HG03103 (cell line): ENCODE data around the gene PARVA.

ENCODE experiments used
- ATAC-seq: cut with Tn5 transposase; IDR thresholded peaks from one replicate; pipeline ENCODE4 v1.9.1; 2021; ENCODE audit warnings: low read depth; ENCODE audit not compliant: unreplicated experiment

Gene PARVA

GRCh38 chr11:12429155-12429554 is 51.8 kb downstream of the PARVA start:
- no peak for ATAC-seq

GRCh38 chr11:12430351-12430750 is 53.0 kb downstream of the PARVA start:
- ATAC-seq, result no peak

GRCh38 chr11:12430954-12431595 is 53.7 kb downstream of the PARVA start:
- no peak for ATAC-seq

GRCh38 chr11:12432507-12432906 is 55.1 kb downstream of the PARVA start:
- ATAC-seq, result no peak

GRCh38 chr11:12433121-12433520 is 55.8 kb downstream of the PARVA start:
- ATAC-seq, result no peak

GRCh38 chr11:12433571-12434324 is 56.4 kb downstream of the PARVA start:
- no peak for ATAC-seq

- no peak for ATAC-seq
These were observed 56.9 kb downstream of the PARVA start for GRCh38 chr11:12434325-12434654.

- ATAC-seq, result no peak
These were observed 57.9 kb downstream of the PARVA start for GRCh38 chr11:12435264-12435663.

- ATAC-seq, result no peak
These were observed 58.9 kb downstream of the PARVA start for GRCh38 chr11:12436266-12436665.

- ATAC-seq, result no peak
These were observed 60.9 kb downstream of the PARVA start for GRCh38 chr11:12438291-12438690.

- ATAC-seq, result no peak
These were observed 62.2 kb downstream of the PARVA start for GRCh38 chr11:12439615-12440014.

GRCh38 chr11:12440565-12440964 is 63.2 kb downstream of the PARVA start:
- ATAC-seq, result no peak

GRCh38 chr11:12441231-12441861 is 64.0 kb downstream of the PARVA start:
- ATAC-seq, result no peak

GRCh38 chr11:12444601-12445000 is 67.2 kb downstream of the PARVA start:
- no peak for ATAC-seq

- no peak for ATAC-seq
These were observed 67.6 kb downstream of the PARVA start for GRCh38 chr11:12445001-12445400.

GRCh38 chr11:12446863-12447262 is 69.5 kb downstream of the PARVA start:
- ATAC-seq, result no peak

GRCh38 chr11:12448131-12448939 is 71.0 kb downstream of the PARVA start:
- no peak for ATAC-seq

GRCh38 chr11:12449961-12450715 is 72.8 kb downstream of the PARVA start:
- ATAC-seq, result no peak

- ATAC-seq, result no peak
These were observed 73.9 kb downstream of the PARVA start for GRCh38 chr11:12451179-12451814.

GRCh38 chr11:12453243-12453642 is 75.9 kb downstream of the PARVA start:
- no peak for ATAC-seq
